Measurements from ENCODE around the gene OAF.

GRCh38 chr11:120205596-120206161, 5.2 kb upstream of the OAF start:
- TF ChIP-seq EZH2 (IDR thresholded peaks at IDR 0.05; ENCODE audit: borderline replicate concordance, low read depth, low read length, severe bottlenecking), result no peak
- TF ChIP-seq CTCF (IDR thresholded peaks at IDR 0.05; ENCODE audit: borderline replicate concordance, extremely low read depth, low read length, poor library complexity, severe bottlenecking), result no peak

Measured in DND-41 (cell line).